GM19238 (cell line): ENCODE results near the gene ERCC6L.
A peak's percentile ranks its signal among the peaks of the same experiment; 100 is the strongest.
"Not testable (repeated sequence)": the region's sequence is repeated elsewhere in the genome, so short reads cannot be mapped to it uniquely, and the experiment has no call there.

Experiments used
- DNase-seq: peaks from one replicate; pipeline ENCODE4 v3.0.0; 2011; ENCODE audit warnings: low spot score; ENCODE audit not compliant: insufficient read length

The ERCC6L gene

GRCh38 chrX:72247206-72247942 is 8.5 kb upstream of the ERCC6L start:
- DNase-seq, result no peak

- peak; percentile 27 for DNase-seq
Observed at GRCh38 chrX:72245461-72246089, 6.7 kb upstream of the ERCC6L start.

GRCh38 chrX:72243472-72243871 is 4.6 kb upstream of the ERCC6L start:
- DNase-seq, result no peak

- no peak for DNase-seq
Observed at GRCh38 chrX:72240976-72241375, 2.1 kb upstream of the ERCC6L start.

- no peak for DNase-seq
Observed at GRCh38 chrX:72238183-72238582, 644 bp downstream of the ERCC6L start.

GRCh38 chrX:72236841-72237240 is 2.0 kb downstream of the ERCC6L start:
- no peak for DNase-seq

GRCh38 chrX:72230290-72230689 is 8.5 kb downstream of the ERCC6L start:
- no peak for DNase-seq

- not testable (repeated sequence) for DNase-seq
Observed at GRCh38 chrX:72220375-72220774, 18.5 kb downstream of the ERCC6L start.

- DNase-seq, result no peak
Observed at GRCh38 chrX:72216973-72217372, 21.9 kb downstream of the ERCC6L start.

GRCh38 chrX:72208126-72208800 is 30.6 kb downstream of the ERCC6L start:
- no peak for DNase-seq

GRCh38 chrX:72207366-72207765 is 31.5 kb downstream of the ERCC6L start:
- DNase-seq, result no peak

GRCh38 chrX:72205706-72206105 is 33.1 kb downstream of the ERCC6L start:
- DNase-seq, result no peak

GRCh38 chrX:72203421-72203820 is 35.4 kb downstream of the ERCC6L start:
- no peak for DNase-seq

- DNase-seq, result no peak
Observed at GRCh38 chrX:72202792-72203401, 35.9 kb downstream of the ERCC6L start.

- DNase-seq, result no peak
Observed at GRCh38 chrX:72201836-72202536, 36.8 kb downstream of the ERCC6L start.

GRCh38 chrX:72182924-72183323 is 55.9 kb downstream of the ERCC6L start:
- no peak for DNase-seq

GRCh38 chrX:72181178-72182125 is 57.4 kb downstream of the ERCC6L start, which contains the start of gene PIN4:
TSS of gene PIN4 (plus strand) at chrX:72181757. CDS start at chrX:72181786, 29 bp downstream.
- peak; percentile 68 for DNase-seq

- DNase-seq, result no peak
Observed at GRCh38 chrX:72180539-72180938, 58.3 kb downstream of the ERCC6L start.

- DNase-seq, result no peak
Observed at GRCh38 chrX:72176981-72177380, 61.8 kb downstream of the ERCC6L start.

- not testable (repeated sequence) for DNase-seq
Observed at GRCh38 chrX:72176289-72176688, 62.5 kb downstream of the ERCC6L start.
